GM18873 (cell line): ENCODE results near the gene RPH3AL.

Experiments
- ATAC-seq: cut with Tn5 transposase; IDR thresholded peaks from one replicate; pipeline ENCODE4 v1.9.1; 2021; ENCODE audit warnings: mild to moderate bottlenecking, moderate library complexity, moderate number of reproducible peaks; ENCODE audit not compliant: unreplicated experiment, low FRiP score

Gene RPH3AL

DNA sequence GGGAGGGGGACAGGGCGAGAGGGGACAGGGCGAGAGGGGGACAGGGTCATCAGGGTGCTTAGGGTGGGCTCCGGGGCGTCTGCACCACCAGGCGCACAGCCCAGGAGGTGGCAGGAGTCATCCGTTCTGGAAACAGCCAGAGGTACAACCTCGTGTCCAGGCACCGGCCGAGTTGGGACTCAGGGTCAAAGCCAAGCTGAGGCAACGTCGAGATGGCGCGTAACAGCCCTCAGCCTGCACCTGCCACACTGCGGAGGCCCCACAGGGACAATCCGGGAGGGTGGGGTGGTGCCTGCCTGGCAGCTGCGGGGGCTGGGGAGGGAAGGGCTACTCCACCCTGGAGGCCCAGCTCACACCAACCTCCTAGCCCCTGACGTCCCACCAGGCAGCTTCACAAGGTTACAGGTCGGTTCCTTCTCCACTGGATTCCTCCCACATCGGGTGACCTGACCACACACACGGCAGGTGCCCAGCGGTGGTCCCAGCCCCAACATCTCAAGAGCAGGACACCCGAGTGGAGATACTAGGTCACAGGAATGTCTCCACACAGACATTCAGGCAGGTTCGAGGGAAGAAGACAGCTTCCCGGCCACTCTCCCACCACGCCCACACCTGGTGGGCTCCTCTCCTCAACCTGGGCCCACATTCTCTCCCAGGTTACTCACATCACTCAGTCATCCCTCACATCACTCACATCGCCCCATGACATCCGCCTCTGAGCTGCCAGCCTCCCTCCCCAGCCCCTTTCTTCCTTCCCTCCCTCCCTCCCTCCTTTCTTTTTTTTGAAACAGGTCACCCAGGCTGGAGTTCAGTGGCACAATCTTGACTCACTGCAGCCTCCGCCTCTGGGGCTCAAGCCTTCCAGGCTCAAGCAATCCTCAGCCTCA is 47.3 kb downstream of the RPH3AL start:
- no peak for ATAC-seq

- ATAC-seq: no peak
Observed at GRCh38 chr17:304461-304860, 48.1 kb downstream of the RPH3AL start.

DNA sequence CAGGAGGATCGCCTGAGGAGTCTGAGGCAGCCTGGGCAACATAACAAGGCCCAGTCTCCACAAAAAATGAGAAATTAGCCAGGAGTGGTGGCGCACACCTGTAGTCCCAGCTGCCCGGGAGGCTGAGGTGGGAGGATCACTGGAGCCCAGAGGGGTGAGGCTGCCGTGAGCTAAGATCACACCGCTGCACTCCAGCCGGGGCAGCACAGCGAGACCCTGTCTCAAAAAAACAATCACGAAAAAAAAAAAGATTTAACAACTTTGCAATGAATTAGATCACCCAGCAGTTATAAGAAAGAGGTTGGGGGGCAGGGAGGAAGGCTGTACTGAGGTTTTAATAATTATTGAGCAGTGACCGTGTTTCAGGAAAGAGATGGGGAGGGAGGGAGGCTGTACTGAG is 49.4 kb downstream of the RPH3AL start:
- no peak for ATAC-seq

DNA sequence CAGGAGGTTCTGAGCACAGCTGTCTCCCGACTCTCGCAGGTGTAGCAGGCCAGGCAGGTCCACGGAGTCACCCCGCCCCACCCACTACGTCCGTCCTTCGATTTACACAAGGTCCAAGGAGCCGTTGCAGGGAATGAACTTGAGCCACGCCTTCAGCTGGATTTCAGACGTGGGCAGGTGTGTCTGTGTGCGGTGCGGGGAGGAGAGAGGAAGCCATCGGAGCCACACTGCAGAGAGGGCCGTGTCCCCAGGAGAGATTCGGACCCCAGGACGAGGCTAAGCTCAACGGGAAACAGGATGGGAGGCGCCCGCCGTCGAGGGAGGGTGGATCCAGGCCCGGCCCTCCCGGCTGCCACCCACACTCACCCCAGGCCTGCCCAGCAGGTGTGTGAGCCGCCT is 50.3 kb downstream of the RPH3AL start:
- ATAC-seq: no peak

DNA sequence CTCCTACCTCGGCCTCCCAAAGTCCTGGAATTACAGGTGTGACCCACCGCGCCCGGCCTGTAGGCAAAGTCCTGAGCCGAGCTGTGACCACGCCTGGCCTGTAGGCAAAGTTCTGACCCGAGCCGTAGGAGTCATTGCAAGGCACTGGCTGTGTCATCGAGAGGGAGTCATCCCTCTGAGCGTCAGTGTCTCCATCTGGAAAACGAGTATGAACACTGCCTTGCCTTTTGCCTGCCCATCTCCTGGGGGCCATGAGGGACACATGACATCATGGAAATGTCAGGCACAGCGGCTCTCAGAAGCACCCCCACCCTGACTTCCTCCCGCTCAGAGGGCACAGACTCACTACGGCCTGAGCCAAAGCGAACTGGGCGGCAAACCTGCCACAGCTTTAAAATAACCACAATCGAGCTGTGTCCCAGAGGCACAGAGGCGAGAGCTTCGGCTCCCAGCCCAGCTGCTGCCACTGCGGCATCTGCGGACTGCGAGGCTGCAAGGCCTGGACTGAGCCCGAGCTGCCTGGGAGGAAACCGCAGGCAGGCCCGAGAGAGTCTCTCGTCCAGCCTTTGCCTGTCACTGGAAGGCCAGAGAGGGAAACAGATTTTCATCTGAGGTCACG is 50.8 kb downstream of the RPH3AL start:
- no peak for ATAC-seq

GRCh38 chr17:300881-301280 is 51.7 kb downstream of the RPH3AL start:
- ATAC-seq: no peak

DNA sequence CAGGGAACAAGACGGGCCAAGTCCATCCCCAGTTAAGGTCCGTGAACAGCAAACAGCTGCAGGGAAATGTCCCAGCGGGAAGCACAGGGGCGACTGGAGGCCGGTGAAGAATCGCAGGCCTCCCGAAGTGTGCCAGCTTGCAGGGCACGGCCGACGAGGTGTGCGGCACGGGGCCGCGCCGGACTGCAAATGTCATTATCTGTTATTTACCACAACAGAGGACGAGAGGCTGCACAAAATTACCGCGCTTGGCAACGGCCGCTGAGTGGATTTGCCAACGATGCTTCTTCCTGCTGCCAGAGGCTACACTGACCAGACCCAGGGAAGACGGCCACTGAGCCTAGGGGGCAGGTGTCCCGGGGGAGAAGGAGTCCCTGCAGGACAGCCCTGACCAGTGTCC is 53.1 kb downstream of the RPH3AL start:
- no peak for ATAC-seq

- ATAC-seq: no peak
Observed at GRCh38 chr17:298791-299450, 53.7 kb downstream of the RPH3AL start.

GRCh38 chr17:297758-298157 is 54.8 kb downstream of the RPH3AL start:
- no peak for ATAC-seq

DNA sequence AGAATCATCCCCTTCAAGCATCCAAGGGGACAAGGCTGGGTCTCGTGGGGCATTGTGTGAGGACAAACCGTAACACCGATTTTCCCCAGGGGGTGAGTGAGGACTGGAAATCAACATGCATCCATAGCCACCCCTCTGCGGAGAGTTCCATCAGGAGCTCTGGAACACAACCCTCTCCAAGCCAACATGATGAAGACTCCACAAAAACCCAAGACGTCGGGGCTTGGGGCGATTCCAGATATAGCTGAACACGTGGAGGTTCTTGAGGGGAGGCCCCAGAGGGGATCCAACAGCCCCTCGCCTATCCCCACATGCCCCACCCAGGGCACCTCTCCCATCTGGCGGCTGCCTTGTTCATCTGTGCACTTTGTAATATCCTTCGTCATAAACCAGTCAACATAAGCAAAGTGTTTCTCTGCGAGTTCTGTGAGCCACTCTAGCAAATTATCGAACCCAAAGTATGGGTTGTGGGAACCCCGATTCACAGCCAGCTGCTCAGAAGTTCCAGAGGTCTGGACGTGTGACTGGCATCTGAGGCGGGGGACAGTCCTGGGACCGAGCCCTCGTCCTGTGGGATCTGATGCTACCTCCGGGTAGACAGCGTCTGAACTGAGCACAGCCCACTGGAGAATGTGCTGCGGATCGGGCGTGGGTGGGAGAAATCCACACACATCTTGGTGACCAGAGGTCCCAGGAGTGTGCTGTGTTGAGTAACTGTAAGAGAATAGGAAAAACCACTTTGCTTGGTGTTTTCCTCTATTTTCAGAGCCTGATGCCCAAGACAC is 55.5 kb downstream of the RPH3AL start:
- ATAC-seq: no peak

GRCh38 chr17:296379-296778 is 56.2 kb downstream of the RPH3AL start:
- no peak for ATAC-seq

GRCh38 chr17:292531-293382 is 59.9 kb downstream of the RPH3AL start:
- ATAC-seq: no peak

DNA sequence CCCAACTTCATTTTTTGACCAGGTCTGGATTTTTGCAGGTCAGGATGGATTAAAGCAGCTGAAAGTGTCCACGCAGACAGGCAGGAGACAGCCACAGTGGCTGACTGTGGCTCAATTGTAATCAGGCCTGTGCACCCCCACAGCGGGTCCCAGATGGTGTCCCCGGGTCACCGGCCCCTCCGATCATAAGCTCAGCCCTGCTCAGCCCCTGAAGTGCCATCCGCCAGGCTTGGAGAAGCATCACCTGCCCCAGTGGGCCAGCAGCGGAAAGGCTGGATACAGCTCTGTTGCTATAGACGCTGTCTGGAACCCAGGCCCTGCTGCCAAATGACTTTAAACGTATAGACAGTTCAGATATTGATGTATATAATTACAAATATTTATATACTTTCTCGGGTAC is 60.6 kb downstream of the RPH3AL start:
- no peak for ATAC-seq

- ATAC-seq: no peak
Observed at GRCh38 chr17:291587-291986, 61.0 kb downstream of the RPH3AL start.

GRCh38 chr17:290626-291025 is 62.0 kb downstream of the RPH3AL start:
- no peak for ATAC-seq

DNA sequence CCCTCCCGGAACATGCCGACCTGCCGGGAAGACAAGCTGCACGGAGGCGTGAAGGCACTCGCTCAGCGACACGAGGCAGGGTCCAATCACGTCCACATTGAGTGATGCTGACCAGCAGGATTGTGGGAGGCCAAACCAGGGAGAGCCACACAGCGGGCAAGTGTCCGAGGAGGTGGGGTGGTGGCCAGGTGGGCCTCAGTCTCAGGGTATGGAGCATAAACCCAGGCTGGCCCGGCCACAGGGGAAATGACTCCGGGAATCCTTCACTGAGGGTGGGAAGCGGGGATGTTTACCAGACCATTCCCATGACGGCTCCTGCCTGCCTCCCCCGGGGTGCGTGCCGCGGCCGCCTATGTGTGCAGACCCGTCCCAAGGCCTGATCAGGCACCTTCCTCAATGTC is 62.5 kb downstream of the RPH3AL start:
- ATAC-seq: no peak

DNA sequence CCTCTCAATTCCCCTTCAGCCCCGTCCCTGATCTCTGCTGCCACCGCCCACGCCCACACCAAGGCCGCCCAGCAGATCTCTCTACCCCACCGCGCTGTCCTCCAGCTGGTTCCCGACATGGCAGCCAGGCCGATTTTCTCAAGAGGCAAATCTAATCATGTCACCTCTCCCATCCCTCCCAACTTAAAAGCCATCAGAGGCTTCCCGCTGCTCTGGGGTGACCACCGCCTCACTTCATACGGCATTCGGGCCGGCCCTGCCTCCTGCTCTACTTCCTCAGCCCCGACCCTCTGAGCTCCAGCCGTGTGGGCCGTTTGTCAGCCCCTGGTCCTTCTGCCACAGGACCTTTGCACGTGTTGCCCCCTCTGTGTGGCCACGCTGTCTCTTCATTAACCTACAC is 63.2 kb downstream of the RPH3AL start:
- ATAC-seq: no peak

GRCh38 chr17:288802-289356 is 63.7 kb downstream of the RPH3AL start:
- no peak for ATAC-seq

DNA sequence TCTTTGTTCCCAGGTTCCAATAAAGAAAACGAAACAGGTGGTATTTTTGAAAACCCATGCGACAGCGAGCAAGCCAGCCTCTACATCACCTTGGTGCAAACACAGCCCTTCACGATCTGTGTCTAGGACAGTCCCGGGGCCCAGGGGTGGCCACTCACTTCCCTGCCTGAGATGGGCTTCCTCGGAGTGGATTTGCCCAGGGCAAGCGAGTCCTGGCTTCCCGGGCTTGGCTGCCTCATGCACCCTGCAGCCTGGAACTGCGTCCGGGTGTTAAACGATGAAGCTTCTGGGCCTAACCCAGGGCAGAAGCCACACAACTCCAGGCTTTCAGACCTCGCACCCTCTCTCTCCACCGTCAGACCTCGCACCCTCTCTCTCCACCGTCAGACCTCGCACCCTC is 66.0 kb downstream of the RPH3AL start:
- ATAC-seq: no peak
